GM21381 (cell line): ENCODE results near the gene ZSCAN9.
A peak's percentile ranks its signal among the peaks of the same experiment; 100 is the strongest.

Source experiments
- ATAC-seq: cut with Tn5 transposase; IDR thresholded peaks from one replicate; pipeline ENCODE4 v1.9.1; 2021; ENCODE audit warnings: mild to moderate bottlenecking, moderate library complexity; ENCODE audit not compliant: unreplicated experiment

ZSCAN9 gene

DNA sequence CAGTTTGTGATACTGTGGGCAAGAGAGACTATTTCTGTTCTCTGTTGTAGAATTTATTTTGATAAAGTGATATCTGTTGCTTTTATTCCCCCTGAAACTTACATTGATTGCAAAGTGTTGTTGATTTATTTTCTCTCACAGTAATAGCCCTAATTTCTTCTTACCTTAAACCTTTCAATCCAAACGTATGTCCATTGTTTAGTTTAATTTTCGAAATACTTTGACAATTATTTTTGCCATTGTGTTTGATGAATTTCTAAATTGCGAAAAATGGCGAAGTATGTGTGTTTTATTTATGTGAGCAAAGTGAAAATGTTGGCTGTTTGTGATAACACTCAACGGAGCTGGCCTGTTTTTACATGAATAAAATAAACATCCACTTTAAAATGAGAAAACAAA is 41.5 kb downstream of the ZSCAN9 start:
- ATAC-seq: no peak

DNA sequence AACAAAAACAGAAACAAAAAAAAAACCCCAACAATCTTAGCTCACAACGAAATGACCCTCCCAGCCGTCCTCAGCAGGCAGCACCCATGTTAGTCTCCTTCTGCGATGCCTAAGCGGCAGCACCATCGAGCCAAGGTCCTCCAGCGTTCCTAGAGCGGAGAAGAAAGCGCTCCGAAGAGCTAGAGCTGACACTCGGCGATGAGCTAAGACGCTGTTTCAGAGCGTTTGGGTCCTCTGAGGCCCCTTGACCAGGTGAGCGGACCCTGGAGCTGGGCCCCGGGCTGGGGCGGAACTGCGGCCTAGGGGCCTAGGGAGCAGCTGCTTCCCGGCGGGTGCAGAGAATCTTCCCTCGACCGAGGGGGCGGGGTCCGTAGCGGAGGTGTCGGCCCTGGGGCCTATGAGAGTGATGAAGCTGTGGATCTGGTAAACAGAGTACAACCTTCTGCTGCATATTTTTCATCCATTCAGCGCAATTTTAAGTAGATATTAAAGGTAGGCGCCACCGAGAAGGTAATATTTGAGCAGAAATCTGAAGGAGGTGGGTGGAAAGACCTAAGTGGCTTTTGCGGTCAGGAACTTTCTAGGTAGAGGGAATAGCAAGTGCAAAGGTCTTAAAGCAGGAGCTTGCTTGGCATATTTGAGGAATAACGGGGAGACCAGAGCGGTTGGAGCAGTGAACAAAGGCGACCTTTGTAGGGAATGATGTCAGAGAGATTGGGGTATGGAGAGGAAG is 42.1 kb downstream of the ZSCAN9 start, which contains the start of gene ZSCAN26:
Gene ZSCAN26 (plus strand): TSS at position 182 of the 733 bp plus-strand sequence. CDS start 4,777 bp downstream, outside the sequence.
- ATAC-seq: peak; percentile 86

DNA sequence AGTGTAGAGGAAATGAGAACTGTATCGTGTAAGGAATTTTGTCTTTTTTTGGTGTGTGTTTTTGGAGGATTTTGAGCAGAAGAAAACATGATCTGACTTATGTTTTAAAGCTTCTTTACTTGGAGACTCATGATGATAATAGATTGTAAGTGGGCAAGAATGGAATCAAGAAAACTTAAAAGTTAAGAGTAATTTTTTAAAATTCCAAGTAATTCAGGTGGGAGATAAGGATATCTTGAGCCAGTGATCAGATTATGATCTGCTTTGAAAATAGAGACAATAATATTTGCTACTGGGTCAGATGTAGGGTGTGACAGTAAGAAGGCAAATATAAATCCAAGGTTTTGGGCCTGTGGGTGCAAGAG is 42.6 kb downstream of the ZSCAN9 start:
- ATAC-seq: no peak

DNA sequence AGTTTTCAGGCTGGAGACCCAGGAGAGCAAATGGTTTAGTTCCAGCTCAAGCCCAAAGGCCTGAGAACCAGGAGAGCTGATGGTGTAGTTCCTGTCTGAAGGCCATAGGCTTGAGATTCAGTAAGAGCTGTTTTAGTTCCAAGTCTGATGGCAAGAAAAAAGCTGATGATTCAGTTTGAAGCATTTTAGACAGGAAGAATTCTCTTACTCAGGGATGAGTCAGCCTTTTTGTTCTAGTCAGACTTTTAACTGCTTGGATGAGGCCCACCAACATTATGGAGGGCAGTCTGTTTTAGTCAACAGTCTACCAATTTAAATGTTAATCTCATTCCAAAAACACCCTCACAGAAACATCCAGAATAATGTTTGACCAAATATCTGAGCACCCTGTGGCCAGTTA is 44.4 kb downstream of the ZSCAN9 start:
- ATAC-seq: no peak

DNA sequence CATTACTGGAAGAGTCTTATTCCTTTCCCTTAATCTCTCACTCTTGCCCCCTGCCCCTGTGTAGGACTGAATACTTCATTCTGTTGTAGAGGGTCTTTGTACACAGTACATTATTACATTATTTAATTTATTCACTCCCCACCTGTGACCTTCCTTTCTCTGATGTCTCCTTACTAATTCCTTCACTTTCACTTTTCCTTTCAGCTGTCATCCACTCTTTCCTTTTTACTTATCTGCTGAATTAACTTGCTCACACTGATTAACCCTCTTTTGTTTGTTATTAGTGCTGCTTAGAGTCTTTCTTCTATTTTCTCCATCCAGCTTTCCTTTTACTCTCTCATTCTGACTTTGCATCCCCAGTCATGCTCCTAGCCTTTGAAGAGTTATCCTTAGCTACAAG is 49.8 kb downstream of the ZSCAN9 start:
- no peak for ATAC-seq

DNA sequence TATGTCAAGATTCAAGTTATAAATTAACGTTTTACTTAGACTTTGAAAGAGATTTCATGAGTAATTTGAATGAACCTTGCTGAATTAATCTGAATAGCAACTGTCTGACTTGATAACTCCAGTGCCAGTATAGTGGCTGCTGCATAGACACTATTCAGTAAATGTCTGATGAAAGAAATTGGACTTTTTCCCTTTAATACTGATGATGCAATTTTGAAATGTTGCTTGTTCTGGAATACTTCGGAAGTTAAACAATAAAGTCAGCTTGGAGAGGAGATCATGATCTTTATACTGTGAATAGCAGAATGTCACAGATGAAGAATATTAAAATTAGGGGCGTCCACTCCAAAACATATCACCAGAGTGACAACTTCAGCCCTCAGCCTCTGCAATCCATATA is 52.7 kb downstream of the ZSCAN9 start:
- no peak for ATAC-seq

DNA sequence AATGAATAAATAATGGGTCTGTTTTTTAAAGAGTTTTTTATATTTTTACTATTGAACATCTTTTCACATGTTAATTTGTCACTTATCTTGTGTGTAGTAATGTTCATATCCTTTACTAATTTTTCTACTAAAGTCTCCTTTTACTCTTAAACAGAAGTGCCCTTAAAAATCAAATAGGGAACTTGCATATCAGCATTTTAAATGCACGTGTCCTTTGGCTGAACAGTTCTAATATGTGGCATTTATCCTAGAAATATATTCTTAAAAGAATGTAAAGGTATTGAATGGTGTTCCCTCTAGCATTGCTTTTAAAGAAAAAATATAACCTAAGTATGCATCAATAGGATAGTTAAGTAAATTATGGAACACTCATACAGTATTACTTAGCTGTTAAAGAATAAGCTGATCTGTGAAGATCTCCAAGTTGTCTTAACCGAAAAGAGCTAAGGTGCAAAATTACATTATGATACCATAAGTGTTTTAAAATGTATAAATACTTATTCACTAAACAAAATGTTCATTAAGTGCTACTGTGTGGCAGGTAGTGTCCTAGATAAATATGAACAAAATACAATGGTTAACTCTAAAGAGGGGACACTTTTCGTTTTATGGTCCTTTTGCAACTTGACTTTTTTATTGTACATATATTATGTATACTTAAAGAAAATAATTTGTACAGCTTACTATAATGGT is 55.7 kb downstream of the ZSCAN9 start:
- no peak for ATAC-seq

DNA sequence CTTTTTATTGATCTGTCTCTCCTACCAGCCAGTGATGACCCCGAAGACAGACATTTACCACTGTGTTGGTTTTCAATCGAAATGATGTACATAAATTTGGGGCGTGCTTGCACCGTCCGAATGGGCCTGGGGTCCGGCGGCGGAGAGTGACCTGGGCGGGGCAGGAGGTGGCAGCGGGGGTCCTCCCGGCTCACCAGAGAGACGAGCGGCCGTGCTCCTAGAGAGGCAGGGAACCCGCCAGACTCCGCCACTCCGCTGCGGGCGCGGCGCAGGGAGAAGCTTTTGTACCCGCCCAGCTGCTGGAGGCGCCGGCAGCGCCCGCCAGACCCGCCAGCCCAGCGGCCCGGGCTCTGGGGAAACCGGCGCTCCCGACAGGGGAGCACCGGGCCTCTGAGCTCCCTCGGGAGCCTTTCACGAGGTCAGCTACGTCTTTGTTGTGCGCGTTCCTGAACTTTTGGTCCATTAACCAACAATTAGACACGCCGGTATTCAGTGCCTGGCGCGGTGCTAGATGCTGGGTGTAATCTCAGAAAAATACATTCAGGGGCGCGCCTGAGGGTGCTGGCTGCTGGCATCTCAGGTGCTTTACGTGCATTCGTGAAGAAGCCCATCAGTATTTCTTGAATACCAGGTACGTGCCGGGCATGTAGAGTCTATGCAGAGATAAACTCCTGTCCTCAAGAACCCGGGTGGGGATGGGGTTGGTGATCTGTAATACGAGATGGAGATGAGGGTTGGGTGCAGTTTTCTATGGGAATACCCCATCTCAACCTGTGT is 56.4 kb downstream of the ZSCAN9 start, which contains the start of gene PGBD1:
Gene PGBD1 (plus strand): TSS at position 285 of the 777 bp plus-strand sequence. CDS start 2,242 bp downstream, outside the sequence.
- ATAC-seq: peak; percentile 84

DNA sequence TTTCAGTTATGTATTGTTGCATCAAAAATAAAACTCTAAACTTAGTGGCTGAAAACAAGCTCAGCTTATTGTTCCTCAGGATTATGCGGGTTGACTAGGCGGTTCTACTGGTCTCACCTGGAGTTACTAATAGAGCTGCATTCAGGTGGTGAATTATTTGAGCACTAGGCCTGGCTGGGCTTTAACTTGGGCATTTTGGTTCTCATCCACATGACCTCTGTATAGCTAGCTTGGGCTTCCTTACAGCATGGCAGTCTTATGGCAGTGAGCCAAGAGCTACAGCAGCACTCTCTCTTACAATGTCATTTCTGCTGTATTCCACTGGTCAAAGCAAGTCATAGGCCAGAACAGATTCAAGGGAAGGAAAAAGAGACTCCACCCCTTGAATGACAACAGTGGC is 57.9 kb downstream of the ZSCAN9 start:
- no peak for ATAC-seq
